ENCODE data around the gene LHX3. TPM values are rescaled to one million over a fixed set of nuclear protein-coding genes. Genes with fewer than 3 reads are reported as not detected.

Gene LHX3
- total RNA-seq, 1 experiment from 2014 or later: 0.22 TPM

- intact Hi-C loops (cut with micrococcal nuclease; ENCODE audit: unreplicated experiment): no loop called here
- Histone ChIP-seq H3K9me3 (ENCODE audit: insufficient read depth, low read depth) (no peaks in the 10 kb centered on the region), H3K4me2 (no peak overlapping the region), H3K4me1 (replicated peaks; ENCODE audit: insufficient read depth) (peaks cover 13% of the 10 kb centered on the region), H3K79me2 (ENCODE audit: low read depth) (peaks cover 40% of the 10 kb centered on the region), H4K20me1 (ENCODE audit: insufficient read depth) (peaks cover 43% of the 10 kb centered on the region), H3K27ac (no peak overlapping the region), H3F3A (ENCODE audit: insufficient read depth, low read depth) (peaks cover 13% of the 10 kb centered on the region), H3K36me3 (ENCODE audit: low read depth) (peaks cover 5% of the 10 kb centered on the region; the same call in 1 of the 2 replicates), H2AFZ (no peak overlapping the region), H3K9me2 (ENCODE audit: insufficient read depth) (no peaks in the 10 kb centered on the region), H3K4me3 (no peak overlapping the region), H3K27me3 (ENCODE audit: insufficient read depth, low read depth) (no peaks in the 10 kb centered on the region)
- no peak for DNase-seq
- BruUV-seq (replicated peaks): no TSS peak
- TF ChIP-seq EZH2 (IDR thresholded peaks at IDR 0.05; ENCODE audit: low read depth): no peak
- TF ChIP-seq, protein P1, sequence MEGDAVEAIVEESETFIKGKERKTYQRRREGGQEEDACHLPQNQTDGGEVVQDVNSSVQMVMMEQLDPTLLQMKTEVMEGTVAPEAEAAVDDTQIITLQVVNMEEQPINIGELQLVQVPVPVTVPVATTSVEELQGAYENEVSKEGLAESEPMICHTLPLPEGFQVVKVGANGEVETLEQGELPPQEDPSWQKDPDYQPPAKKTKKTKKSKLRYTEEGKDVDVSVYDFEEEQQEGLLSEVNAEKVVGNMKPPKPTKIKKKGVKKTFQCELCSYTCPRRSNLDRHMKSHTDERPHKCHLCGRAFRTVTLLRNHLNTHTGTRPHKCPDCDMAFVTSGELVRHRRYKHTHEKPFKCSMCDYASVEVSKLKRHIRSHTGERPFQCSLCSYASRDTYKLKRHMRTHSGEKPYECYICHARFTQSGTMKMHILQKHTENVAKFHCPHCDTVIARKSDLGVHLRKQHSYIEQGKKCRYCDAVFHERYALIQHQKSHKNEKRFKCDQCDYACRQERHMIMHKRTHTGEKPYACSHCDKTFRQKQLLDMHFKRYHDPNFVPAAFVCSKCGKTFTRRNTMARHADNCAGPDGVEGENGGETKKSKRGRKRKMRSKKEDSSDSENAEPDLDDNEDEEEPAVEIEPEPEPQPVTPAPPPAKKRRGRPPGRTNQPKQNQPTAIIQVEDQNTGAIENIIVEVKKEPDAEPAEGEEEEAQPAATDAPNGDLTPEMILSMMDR (conservative IDR thresholded peaks at IDR 0.05): no peak
- ChIA-PET CTCF (interaction anchor here (0.6 to 0.7 kb wide), 2 partner anchors 14 to 50 kb away, joined by 3 to 4 read pairs; no protein-coding TSS in a partner anchor), POLR2A (ENCODE audit: unreplicated experiment) (no interaction called here)
Observed at GRCh38 chr9:136233868-136234267, 28.9 kb upstream of the LHX3 start.

- no peak overlapping the region for H3K4me3 ChIP-seq
- H3K79me2 ChIP-seq (ENCODE audit: low read depth): peaks cover 35% of the 10 kb centered on the region
- no peak for DNase-seq
- no peaks in the 10 kb centered on the region for H3K9me2 ChIP-seq (ENCODE audit: insufficient read depth)
- peaks cover 18% of the 10 kb centered on the region for H3F3A ChIP-seq (ENCODE audit: insufficient read depth, low read depth)
- no peak overlapping the region for H2AFZ ChIP-seq
- CTCF ChIA-PET: no interaction called here
- intact Hi-C loops (cut with micrococcal nuclease; ENCODE audit: unreplicated experiment): no loop called here
- H3K4me1 ChIP-seq (replicated peaks; ENCODE audit: insufficient read depth): peaks cover 18% of the 10 kb centered on the region
- no peak overlapping the region for H3K27ac ChIP-seq
- POLR2A ChIA-PET (ENCODE audit: unreplicated experiment): no interaction called here
- no peak overlapping the region for H3K4me2 ChIP-seq
- TF ChIP-seq, protein P1 (conservative IDR thresholded peaks at IDR 0.05): no peak
- no peak for TF ChIP-seq EZH2 (IDR thresholded peaks at IDR 0.05; ENCODE audit: low read depth)
- H3K36me3 ChIP-seq (ENCODE audit: low read depth): peaks cover 5% of the 10 kb centered on the region; the same call in 1 of the 2 replicates
- H3K27me3 ChIP-seq (ENCODE audit: insufficient read depth, low read depth): no peaks in the 10 kb centered on the region
- no peaks in the 10 kb centered on the region for H3K9me3 ChIP-seq (ENCODE audit: insufficient read depth, low read depth)
- no TSS peak for BruUV-seq (replicated peaks)
- H4K20me1 ChIP-seq (ENCODE audit: insufficient read depth): peaks cover 39% of the 10 kb centered on the region
Observed at GRCh38 chr9:136233411-136233810, 28.5 kb upstream of the LHX3 start.

DNA sequence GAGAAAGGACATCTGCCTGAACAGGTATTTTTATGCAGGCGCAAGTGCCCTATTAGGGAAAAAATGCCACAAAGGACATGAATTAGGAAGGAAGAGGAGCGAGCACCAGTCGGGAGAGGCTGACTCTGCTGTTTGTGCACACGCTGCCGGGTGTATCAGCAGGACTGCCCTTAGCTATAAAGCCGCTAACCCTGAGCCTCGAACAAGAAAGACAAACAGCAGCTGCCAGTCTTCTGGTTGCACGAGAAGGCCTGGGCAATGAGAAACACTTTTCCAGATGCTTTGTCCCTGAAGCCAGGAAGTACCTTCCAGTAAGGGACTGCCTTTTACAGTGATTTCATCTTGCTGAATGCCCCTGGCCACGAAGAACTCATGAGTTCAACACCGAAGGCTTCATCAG lies 28.0 kb upstream of the LHX3 start:
- no peaks in the 10 kb centered on the region for H3K9me2 ChIP-seq (ENCODE audit: insufficient read depth)
- peaks cover 20% of the 10 kb centered on the region for H3F3A ChIP-seq (ENCODE audit: insufficient read depth, low read depth)
- CTCF ChIA-PET: no interaction called here
- BruUV-seq (replicated peaks): no TSS peak
- H3K79me2 ChIP-seq (ENCODE audit: low read depth): peaks cover 31% of the 10 kb centered on the region
- intact Hi-C loops (cut with micrococcal nuclease; ENCODE audit: unreplicated experiment): no loop called here
- peaks cover 20% of the 10 kb centered on the region for H3K4me1 ChIP-seq (replicated peaks; ENCODE audit: insufficient read depth)
- POLR2A ChIA-PET (ENCODE audit: unreplicated experiment): no interaction called here
- no peak for TF ChIP-seq EZH2 (IDR thresholded peaks at IDR 0.05; ENCODE audit: low read depth)
- TF ChIP-seq, protein P1 (conservative IDR thresholded peaks at IDR 0.05): no peak
- no peaks in the 10 kb centered on the region for H3K9me3 ChIP-seq (ENCODE audit: insufficient read depth, low read depth)
- H2AFZ ChIP-seq: no peak overlapping the region
- H4K20me1 ChIP-seq (ENCODE audit: insufficient read depth): peaks cover 34% of the 10 kb centered on the region
- DNase-seq: no peak
- no peaks in the 10 kb centered on the region for H3K27me3 ChIP-seq (ENCODE audit: insufficient read depth, low read depth)
- no peak overlapping the region for H3K4me3 ChIP-seq
- H3K4me2 ChIP-seq: no peak overlapping the region
- peaks cover 5% of the 10 kb centered on the region; the same call in 1 of the 2 replicates for H3K36me3 ChIP-seq (ENCODE audit: low read depth)
- H3K27ac ChIP-seq: no peak overlapping the region

All from PC-9 (cell line).